B cell (primary cell): ENCODE results near the gene PPP2R1A. TPM values are rescaled to one million over a fixed set of nuclear protein-coding genes. Genes with fewer than 3 reads are reported as not detected.

Experiments
- ATAC-seq: fragments of 200-7000 bp; cut with Tn5 transposase; one replicate; pipeline ENCODE4 v1.10.0; 2021; ENCODE audit warnings: low read depth, mild to moderate bottlenecking, moderate number of reproducible peaks, moderate library complexity
- CTCF ChIA-PET: fragments of 350-600 bp; sonication (Branson Sonifier 250); formaldehyde crosslinking; loops from one replicate; lab custom pipeline; 2021; ENCODE audit warnings: antibody characterized with exemption, inconsistent platforms; lab: Charles Lee
- POLR2A ChIA-PET: fragments of 350-600 bp; sonication (Branson Sonifier 250); formaldehyde crosslinking; loops from one replicate; lab custom pipeline; 2021; ENCODE audit warnings: antibody characterized with exemption; lab: Charles Lee
- DNase-seq: peaks from one replicate; pipeline ENCODE4 v3.0.0; 2013
- H2AFZ ChIP-seq: 2 replicates; pipeline ENCODE4 v1.6.1; 2012; ENCODE audit warnings: mild to moderate bottlenecking, low read depth, low read length; ENCODE audit not compliant: insufficient read depth, poor library complexity, severe bottlenecking
- H3K27ac ChIP-seq, 2 donors: 1 replicate in 1 of 2; 2 replicates in 1 of 2; pipeline ENCODE4 v1.5.1; 2012 to 2013; ENCODE audit warnings: low read length in 2 of 2, mild to moderate bottlenecking in 2 of 2, moderate library complexity in 1 of 2
- H3K27me3 ChIP-seq, 4 experiments: fragments of 200-600 bp in 1 of 4; sonication (generic) in 1 of 4; replicated peaks in 1 of 4; 1 replicate in 2 of 4; 2 replicates in 2 of 4; pipeline versions ENCODE4 v1.6.1 to v1.7.0; 2013 to 2016; ENCODE audit warnings: low read length in 3 of 4, mild to moderate bottlenecking in 2 of 4, mixed read lengths in 1 of 4, moderate library complexity in 1 of 4; ENCODE audit not compliant: insufficient read depth in 4 of 4, control insufficient read depth in 3 of 4; ENCODE audit errors: control extremely low read depth in 1 of 4
- H3K36me3 ChIP-seq, 2 experiments: replicated peaks in 1 of 2; 1 replicate in 1 of 2; 2 replicates in 1 of 2; pipeline versions ENCODE4 v1.6.1 to v1.7.1; 2013; ENCODE audit warnings: low read length in 1 of 2; ENCODE audit not compliant: insufficient read depth in 2 of 2, control insufficient read depth in 1 of 2; ENCODE audit errors: control extremely low read depth in 1 of 2, extremely low read depth in 1 of 2
- H3K4me1 ChIP-seq, 2 donors: fragments of 200-600 bp in 1 of 2; sonication (generic) in 1 of 2; 1 replicate in 1 of 2; 2 replicates in 1 of 2; pipeline versions ENCODE4 v1.5.1 to v1.6.1; 2013 to 2017; ENCODE audit warnings: low read length in 2 of 2; ENCODE audit not compliant: control insufficient read depth in 2 of 2, insufficient read depth in 2 of 2
- H3K4me2 ChIP-seq: replicated peaks from 2 replicates; pipeline ENCODE3; 2012; ENCODE audit warnings: mild to moderate bottlenecking, low read depth, low read length; ENCODE audit not compliant: poor library complexity, severe bottlenecking
- H3K4me3 ChIP-seq, 5 experiments: fragments of 200-600 bp in 1 of 5; sonication (generic) in 1 of 5; 1 replicate in 3 of 5; 2 replicates in 2 of 5; pipeline versions ENCODE4 v1.5.1 to v1.7.0; 2011 to 2016; ENCODE audit warnings: low read length in 4 of 5, mild to moderate bottlenecking in 4 of 5, low read depth in 2 of 5, control low read depth in 1 of 5, moderate library complexity in 1 of 5; ENCODE audit not compliant: insufficient read depth in 1 of 5; ENCODE audit errors: control extremely low read depth in 1 of 5, extremely low read depth in 1 of 5
- H3K79me2 ChIP-seq: fragments of 200-600 bp; sonication (generic); one replicate; pipeline ENCODE4 v1.6.0; 2016; ENCODE audit warnings: low read length; ENCODE audit not compliant: control insufficient read depth, insufficient read depth
- H3K9ac ChIP-seq: fragments of 200-600 bp; sonication (generic); 2 replicates; pipeline ENCODE4 v1.6.1; 2017; ENCODE audit warnings: mild to moderate bottlenecking, low read length, moderate library complexity
- H3K9me3 ChIP-seq, 3 donors: one replicate each; pipeline versions ENCODE4 v1.6.1 to v1.7.1; 2013; ENCODE audit warnings: low read length in 2 of 3; ENCODE audit not compliant: control insufficient read depth in 2 of 3, insufficient read depth in 1 of 3; ENCODE audit errors: control extremely low read depth in 1 of 3
- H4K20me1 ChIP-seq: 2 replicates; pipeline ENCODE4 v1.6.0; 2012; ENCODE audit warnings: mild to moderate bottlenecking, low read length; ENCODE audit not compliant: insufficient read depth, control insufficient read depth, poor library complexity, severe bottlenecking
- H3K27ac Mint-ChIP-seq: one replicate; pipeline ENCODE4 v1.8.0; 2021; ENCODE audit warnings: mixed read lengths
- H3K27me3 Mint-ChIP-seq: one replicate; pipeline ENCODE4 v1.8.0; 2021; ENCODE audit warnings: mixed read lengths
- H3K4me1 Mint-ChIP-seq: one replicate; pipeline ENCODE4 v1.8.0; 2021; ENCODE audit warnings: mixed read lengths
- H3K4me3 Mint-ChIP-seq: one replicate; pipeline ENCODE4 v1.8.0; 2021; ENCODE audit warnings: mixed read lengths
- H3K9me3 Mint-ChIP-seq: one replicate; pipeline ENCODE4 v1.8.0; 2022; ENCODE audit warnings: mixed read lengths; ENCODE audit not compliant: insufficient read depth
- EZH2 ChIP-seq: IDR thresholded peaks from 2 replicates; pipeline ENCODE4 v1.6.1; 2012; ENCODE audit warnings: borderline replicate concordance, low read depth, mild to moderate bottlenecking, moderate library complexity, low read length; ENCODE audit not compliant: insufficient read depth, poor library complexity, severe bottlenecking
- WGBS: methylation state at CpG from one replicate; pipeline ENCODE4 v1.1.5; 2013; ENCODE audit warnings: missing lambda C conversion rate; ENCODE audit not compliant: insufficient coverage; 5-methylcytosine and 5-hydroxymethylcytosine counted together
- intact Hi-C: fragments of 100-400 bp; cut with micrococcal nuclease; formaldehyde crosslinking; loops from one replicate; pipeline ENCODE4 v1.10.0; 2022
- polyA minus RNA-seq: library from RNA; depleted of rRNA, polyadenylated mRNA; stranded (reverse); fragments of >200 nt; gene quantifications from 2 replicates; pipeline ENCODE4 v1.2.3, GENCODE V29; 2012
- polyA plus RNA-seq: library from polyadenylated mRNA; depleted of rRNA; stranded (reverse); fragments of >200 nt; gene quantifications from 2 replicates; pipeline ENCODE4 v1.2.3, GENCODE V29; 2012
- total RNA-seq, 2 donors: library from RNA; stranded (reverse); fragments of 120-200 nt in 1 of 2; gene quantifications; 1 replicate in 1 of 2; 2 replicates in 1 of 2; pipeline versions ENCODE4 v1.2.3 to v1.2.4, GENCODE V29; 2013 to 2022
- TF ChIP-seq, protein P1 (sequence below): fragments of 200-600 bp; IDR thresholded peaks from one replicate; pipeline ENCODE4 v1.8.0; 2022; ENCODE audit warnings: antibody characterized with exemption, mild to moderate bottlenecking

PPP2R1A gene
- total RNA-seq (202 and 227 TPM in 2 replicates), polyA plus RNA-seq (77.8 and 108 TPM in 2 replicates), polyA minus RNA-seq (153 and 240 TPM in 2 replicates)
- 135 TPM for total RNA-seq (2013)

DNA sequence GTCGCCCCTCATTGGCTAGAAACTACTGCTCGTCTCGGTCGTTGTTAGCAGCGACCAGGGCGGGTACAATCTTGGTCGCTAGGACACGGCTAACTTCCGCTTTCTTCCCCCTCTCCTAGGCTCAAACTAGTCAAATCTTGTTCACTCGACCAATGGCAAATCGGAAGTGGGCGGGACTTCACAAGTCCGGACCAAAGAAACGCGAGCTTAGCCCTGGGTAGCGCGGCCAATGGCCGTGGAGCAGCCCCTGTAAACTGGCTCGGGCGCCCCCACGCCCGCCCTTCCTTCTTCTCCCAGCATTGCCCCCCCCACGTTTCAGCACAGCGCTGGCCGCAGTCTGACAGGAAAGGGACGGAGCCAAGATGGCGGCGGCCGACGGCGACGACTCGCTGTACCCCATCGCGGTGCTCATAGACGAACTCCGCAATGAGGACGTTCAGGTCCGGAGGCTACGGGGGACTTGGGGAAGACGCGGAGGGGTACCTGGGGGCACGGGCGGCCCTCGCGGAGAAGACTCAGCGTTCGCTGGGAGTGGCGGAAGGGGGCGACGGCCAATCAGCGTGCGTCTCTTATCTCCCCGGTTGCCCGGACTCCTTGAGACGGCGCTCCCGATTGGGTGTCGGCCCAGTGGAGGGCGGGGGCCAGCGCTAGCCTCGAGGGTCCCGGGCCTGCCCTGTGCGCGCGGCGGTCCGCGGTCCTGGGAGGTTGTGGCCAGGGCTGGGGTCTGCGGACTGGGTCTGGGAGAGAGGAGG lies at the start of gene PPP2R1A:
TSS of gene PPP2R1A (plus strand) at position 318 of the 752 bp plus-strand sequence. CDS start at position 363, 45 bp downstream.
- H3K4me2 ChIP-seq: peak within 1 kb of the TSS; percentile 93
- H3K79me2 ChIP-seq: peaks cover 58% of the 10 kb centered on the region
- POLR2A ChIA-PET: interaction anchor here (0.5 to 1.8 kb wide), 13 partner anchors 12 to 2000 kb away, joined by 3 to 31 read pairs (median 4); partner anchors contain the start of genes MBOAT7, ZNF614, ZNF616 and ZNF836
- H3K4me3 ChIP-seq: peak within 1 kb of the TSS; percentile 60 to 100 (median 85)
- peaks cover 41 to 56% of the 10 kb centered on the region in 2 donors for H3K4me1 ChIP-seq
- DNase-seq: peak; percentile 100
- Mint-ChIP-seq H3K4me3 (peak within 1 kb of the TSS; percentile 99), H3K27ac (peak within 1 kb of the TSS; percentile 100), H3K27me3 (no peaks in the 10 kb centered on the region), H3K9me3 (no peaks in the 10 kb centered on the region), H3K4me1 (peaks cover 45% of the 10 kb centered on the region)
- peaks cover 0 to 4% (median 0%) of the 10 kb centered on the region in 3 donors for H3K9me3 ChIP-seq
- H3K9ac ChIP-seq: peak within 1 kb of the TSS; percentile 99
- peaks cover 0 to 22% of the 10 kb centered on the region in 2 experiments for H3K36me3 ChIP-seq
- CTCF ChIA-PET: interaction anchor here (0.7 to 1.9 kb wide), 7 partner anchors 12 to 747 kb away, joined by 3 to 9 read pairs (median 3); partner anchors contain the start of gene ZNF836
- no peaks in the 10 kb centered on the region for H3K27me3 ChIP-seq
- TF ChIP-seq EZH2: no peak
- TF ChIP-seq, protein P1, sequence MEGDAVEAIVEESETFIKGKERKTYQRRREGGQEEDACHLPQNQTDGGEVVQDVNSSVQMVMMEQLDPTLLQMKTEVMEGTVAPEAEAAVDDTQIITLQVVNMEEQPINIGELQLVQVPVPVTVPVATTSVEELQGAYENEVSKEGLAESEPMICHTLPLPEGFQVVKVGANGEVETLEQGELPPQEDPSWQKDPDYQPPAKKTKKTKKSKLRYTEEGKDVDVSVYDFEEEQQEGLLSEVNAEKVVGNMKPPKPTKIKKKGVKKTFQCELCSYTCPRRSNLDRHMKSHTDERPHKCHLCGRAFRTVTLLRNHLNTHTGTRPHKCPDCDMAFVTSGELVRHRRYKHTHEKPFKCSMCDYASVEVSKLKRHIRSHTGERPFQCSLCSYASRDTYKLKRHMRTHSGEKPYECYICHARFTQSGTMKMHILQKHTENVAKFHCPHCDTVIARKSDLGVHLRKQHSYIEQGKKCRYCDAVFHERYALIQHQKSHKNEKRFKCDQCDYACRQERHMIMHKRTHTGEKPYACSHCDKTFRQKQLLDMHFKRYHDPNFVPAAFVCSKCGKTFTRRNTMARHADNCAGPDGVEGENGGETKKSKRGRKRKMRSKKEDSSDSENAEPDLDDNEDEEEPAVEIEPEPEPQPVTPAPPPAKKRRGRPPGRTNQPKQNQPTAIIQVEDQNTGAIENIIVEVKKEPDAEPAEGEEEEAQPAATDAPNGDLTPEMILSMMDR: no peak
- WGBS: under 1% methylated on average over 70 of the region's 70 CpGs
- intact Hi-C loops: loop anchor here (1.0 kb wide), 5 partner anchors 19 to 141 kb away; partner anchors contain the start of genes ZNF616, ZNF766 and ZNF836
- H3K27ac ChIP-seq: peak within 1 kb of the TSS; percentile 89 to 99
- H4K20me1 ChIP-seq: peaks cover 42% of the 10 kb centered on the region
- ATAC-seq: peak; percentile 74
- H2AFZ ChIP-seq: peak within 1 kb of the TSS; percentile 90
